Breast epithelium (tissue), 3 donors: Measurements from ENCODE around the gene KIF17.

ENCODE experiments used
- CTCF ChIP-seq, 3 donors: fragments of 450-650 bp; IDR thresholded peaks; one replicate each; pipeline ENCODE4 v1.5.1; 2016 to 2017; ENCODE audit warnings: antibody characterized with exemption in 3 of 3, mild to moderate bottlenecking in 3 of 3, moderate library complexity in 3 of 3
- POLR2A ChIP-seq: fragments of 450-650 bp; IDR thresholded peaks from one replicate; pipeline ENCODE4 v1.6.1; 2016; ENCODE audit warnings: antibody characterized with exemption, mild to moderate bottlenecking, moderate library complexity

- TF ChIP-seq POLR2A (no peak), CTCF (IDR thresholded peaks at IDR 0.05) (no peak)
Observed at GRCh38 chr1:20720631-20721091, 2.9 kb upstream of the KIF17 start.
